Ishikawa (cell line): ENCODE data around the gene CHD9.

Experiments used
- CEBPB ChIP-seq: IDR thresholded peaks from 2 replicates; pipeline ENCODE4 v1.6.1; 2012
- CREB1 ChIP-seq: IDR thresholded peaks from 2 replicates; pipeline ENCODE4 v1.6.1; 2012; ENCODE audit warnings: low read depth
- EGR1 ChIP-seq: IDR thresholded peaks from 2 replicates; pipeline ENCODE4 v1.6.1; 2012
- EP300 ChIP-seq: IDR thresholded peaks from 2 replicates; pipeline ENCODE4 v1.6.1; 2012; ENCODE audit warnings: borderline replicate concordance
- FOXM1 ChIP-seq: IDR thresholded peaks from 2 replicates; pipeline ENCODE4 v1.6.1; 2012; ENCODE audit warnings: low read depth, borderline replicate concordance
- MAX ChIP-seq: IDR thresholded peaks from 2 replicates; pipeline ENCODE4 v1.6.1; 2012
- NFIC ChIP-seq: IDR thresholded peaks from 2 replicates; pipeline ENCODE4 v1.6.1; 2012
- RAD21 ChIP-seq: IDR thresholded peaks from 2 replicates; pipeline ENCODE4 v1.6.1; 2012; ENCODE audit warnings: low read depth
- REST ChIP-seq: IDR thresholded peaks from 2 replicates; pipeline ENCODE4 v1.6.1; 2012; ENCODE audit warnings: low read depth, mild to moderate bottlenecking
- TAF1 ChIP-seq: IDR thresholded peaks from 2 replicates; pipeline ENCODE4 v1.6.1; 2012; ENCODE audit warnings: low read depth, mild to moderate bottlenecking
- TCF12 ChIP-seq: IDR thresholded peaks from 2 replicates; pipeline ENCODE4 v1.6.1; 2012; ENCODE audit warnings: low read depth
- TEAD4 ChIP-seq: IDR thresholded peaks from 2 replicates; pipeline ENCODE4 v1.6.1; 2012
- USF1 ChIP-seq: IDR thresholded peaks from 2 replicates; pipeline ENCODE4 v1.6.1; 2012
- YY1 ChIP-seq: IDR thresholded peaks from 2 replicates; pipeline ENCODE4 v1.6.1; 2012; ENCODE audit warnings: low read depth
- ZBTB7A ChIP-seq: IDR thresholded peaks from 2 replicates; pipeline ENCODE4 v1.6.1; 2012; ENCODE audit warnings: low read depth

Gene CHD9

GRCh38 chr16:53121043-53121620 is 66.3 kb downstream of the CHD9 start:
- TF ChIP-seq EGR1 (no peak), TCF12 (no peak), TAF1 (no peak), REST (no peak), FOXM1 (no peak), NFIC (no peak), CEBPB (no peak), YY1 (no peak), CREB1 (no peak), USF1 (no peak), RAD21 (no peak), TEAD4 (no peak), EP300 (no peak), MAX (no peak), ZBTB7A (no peak)

GRCh38 chr16:53121661-53122060 is 66.9 kb downstream of the CHD9 start:
- TF ChIP-seq EGR1 (no peak), NFIC (no peak), RAD21 (no peak), TCF12 (no peak), EP300 (no peak), CREB1 (no peak), TAF1 (no peak), USF1 (no peak), CEBPB (no peak), ZBTB7A (no peak), YY1 (no peak), REST (no peak), MAX (no peak), TEAD4 (no peak), FOXM1 (no peak)

- TF ChIP-seq EP300 (no peak), TAF1 (no peak), MAX (no peak), ZBTB7A (no peak), USF1 (no peak), FOXM1 (no peak), NFIC (no peak), TEAD4 (no peak), CEBPB (no peak), TCF12 (no peak), RAD21 (no peak), REST (no peak), EGR1 (no peak), CREB1 (no peak), YY1 (no peak)
Measured at GRCh38 chr16:53123747-53124146, 69.0 kb downstream of the CHD9 start.

- no peak for TF ChIP-seq FOXM1
- no peak for TF ChIP-seq CREB1
- TF ChIP-seq RAD21 = no peak
- no peak for TF ChIP-seq MAX
- no peak for TF ChIP-seq TEAD4
- TF ChIP-seq TCF12 = no peak
- no peak for TF ChIP-seq NFIC
- no peak for TF ChIP-seq CEBPB
- TF ChIP-seq ZBTB7A = no peak
- no peak for TF ChIP-seq EP300
- no peak for TF ChIP-seq YY1
- TF ChIP-seq EGR1 = no peak
- TF ChIP-seq USF1 = no peak
- no peak for TF ChIP-seq TAF1
- TF ChIP-seq REST = no peak
Measured at GRCh38 chr16:53126390-53126789, 71.6 kb downstream of the CHD9 start.
